Testis (tissue), 2 donors: ENCODE measurements around the gene SIK2.

Experiments used
- CTCF ChIP-seq, 3 experiments: fragments of 450-650 bp in 2 of 3; fragments of 200-600 bp in 1 of 3; sonication (generic) in 1 of 3; IDR thresholded peaks; one replicate each; pipeline ENCODE4 v1.5.1; 2016 to 2019; ENCODE audit warnings: antibody characterized with exemption in 3 of 3, mild to moderate bottlenecking in 2 of 3, moderate library complexity in 1 of 3
- POLR2A ChIP-seq: fragments of 450-650 bp; IDR thresholded peaks from one replicate; pipeline ENCODE4 v1.6.1; 2017; ENCODE audit warnings: antibody characterized with exemption, mild to moderate bottlenecking, moderate library complexity

DNA sequence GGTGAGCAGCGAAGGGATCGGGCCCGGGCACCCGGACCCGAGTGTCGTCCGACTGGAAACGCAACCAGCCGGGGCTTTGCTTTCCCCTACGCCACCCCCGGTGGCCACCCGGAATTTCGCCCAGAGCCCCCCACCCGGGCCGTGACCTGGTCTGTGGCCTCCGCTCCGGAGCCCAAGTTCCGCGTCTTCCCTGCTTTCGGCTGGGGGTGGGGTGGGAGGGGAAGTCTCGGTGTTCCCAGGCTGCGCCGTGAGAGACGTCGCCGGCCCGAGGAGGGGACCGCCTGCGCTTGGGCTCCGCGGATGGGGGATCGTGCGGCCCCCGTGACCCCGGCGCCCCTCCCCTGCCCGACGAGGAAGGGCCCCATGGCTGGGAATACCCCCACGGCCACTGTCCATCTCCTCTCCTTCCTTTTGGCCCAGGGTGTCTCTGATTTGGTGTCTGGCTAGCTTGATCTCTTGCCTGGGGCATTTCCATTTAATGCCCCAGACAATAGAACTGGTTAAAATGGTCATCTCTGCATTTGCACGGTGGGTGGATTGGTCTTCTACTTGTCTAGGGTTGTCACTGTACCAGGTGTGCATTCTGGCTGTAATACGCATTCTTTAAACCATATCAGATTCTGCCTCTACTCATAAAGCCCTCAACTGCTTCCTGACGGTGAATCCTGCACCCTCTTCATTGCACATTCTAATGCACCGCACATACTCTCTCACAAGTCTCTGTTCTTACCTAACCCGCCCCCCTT, 789 bp downstream of the SIK2 start:
- TF ChIP-seq POLR2A: no peak
- no peak for TF ChIP-seq CTCF (IDR thresholded peaks at IDR 0.05)
